Sigmoid colon (tissue), 7 donors: Measurements from ENCODE around the gene CYTH1. TPM values are rescaled to one million over a fixed set of nuclear protein-coding genes. Genes with fewer than 3 reads are reported as not detected.

ENCODE experiments used
- DNase-seq: peaks from one replicate; pipeline ENCODE4 v3.0.0-alpha.2; 2019
- H3K27ac ChIP-seq, 4 donors: fragments of 200-600 bp; sonication (generic); one replicate each; pipeline ENCODE4 v1.5.1; 2016 to 2019; ENCODE audit warnings: mild to moderate bottlenecking in 1 of 4
- H3K27me3 ChIP-seq, 3 donors: fragments of 200-600 bp; sonication (generic); one replicate each; pipeline ENCODE4 v1.5.1; 2019; ENCODE audit warnings: mild to moderate bottlenecking in 1 of 3
- H3K36me3 ChIP-seq, 4 donors: fragments of 200-600 bp; sonication (generic); one replicate each; pipeline ENCODE4 v1.5.1; 2016 to 2019
- H3K4me1 ChIP-seq, 4 donors: fragments of 200-600 bp; sonication (generic); one replicate each; pipeline ENCODE4 v1.5.1; 2017 to 2019
- H3K4me3 ChIP-seq, 4 donors: fragments of 200-600 bp; sonication (generic); one replicate each; pipeline ENCODE4 v1.5.1; 2017 to 2019; ENCODE audit warnings: mild to moderate bottlenecking in 2 of 4, moderate library complexity in 1 of 4
- H3K9me3 ChIP-seq, 4 donors: fragments of 200-600 bp in 3 of 4; sonication (generic) in 3 of 4; one replicate each; pipeline versions ENCODE4 v1.5.1 to v1.6.1; 2013 to 2019
- EP300 ChIP-seq, 4 donors: sonication (generic); formaldehyde crosslinking; IDR thresholded peaks; one replicate each; pipeline ENCODE4 v1.6.1; 2017; ENCODE audit warnings: antibody characterized with exemption in 4 of 4
- POLR2A ChIP-seq, 2 donors: fragments of 450-650 bp; IDR thresholded peaks; one replicate each; pipeline ENCODE4 v1.6.1; 2016; ENCODE audit warnings: antibody characterized with exemption in 2 of 2, mild to moderate bottlenecking in 2 of 2, moderate library complexity in 2 of 2
- POLR2AphosphoS5 ChIP-seq, 4 donors: sonication (generic); formaldehyde crosslinking; IDR thresholded peaks; one replicate each; pipeline ENCODE4 v1.6.1; 2017; ENCODE audit warnings: antibody characterized with exemption in 4 of 4
- WGBS, 2 donors: extraction: QIAGEN DNeasy Blood & Tissue Kit; methylation state at CpG; one replicate each; pipeline ENCODE4 v1.1.7; 2013; 5-methylcytosine and 5-hydroxymethylcytosine counted together
- intact Hi-C: fragments of 100-400 bp; cut with DNase I; formaldehyde crosslinking; loops from one replicate; pipeline ENCODE4 v1.15.1; 2023
- polyA plus RNA-seq, 3 donors: library from polyadenylated mRNA; stranded (reverse); fragments of 200-250 nt; gene quantifications; one replicate each; pipeline ENCODE4 v1.2.3, GENCODE V29; 2013
- total RNA-seq, 4 donors: library from RNA; depleted of rRNA; stranded (reverse); fragments of >200 nt; gene quantifications; one replicate each; pipeline ENCODE4 v1.1.0, GENCODE V29; 2016
- TF ChIP-seq, protein P1 (sequence below), 4 experiments: fragments of 450-650 bp in 3 of 4; fragments of 200-600 bp in 1 of 4; IDR thresholded peaks; one replicate each; pipeline ENCODE4 v1.5.1; 2016 to 2019; ENCODE audit warnings: antibody characterized with exemption in 4 of 4, mild to moderate bottlenecking in 3 of 4, moderate library complexity in 2 of 4
- donor health status: healthy with polysubstance abuse.
- donor health status: Bipolar disorder and iron deficiency.
- donor health status: healthy.

Gene CYTH1
- total and polyA plus RNA-seq, 7 donors: 26.7 to 83.8 (median 38.5) TPM

DNA sequence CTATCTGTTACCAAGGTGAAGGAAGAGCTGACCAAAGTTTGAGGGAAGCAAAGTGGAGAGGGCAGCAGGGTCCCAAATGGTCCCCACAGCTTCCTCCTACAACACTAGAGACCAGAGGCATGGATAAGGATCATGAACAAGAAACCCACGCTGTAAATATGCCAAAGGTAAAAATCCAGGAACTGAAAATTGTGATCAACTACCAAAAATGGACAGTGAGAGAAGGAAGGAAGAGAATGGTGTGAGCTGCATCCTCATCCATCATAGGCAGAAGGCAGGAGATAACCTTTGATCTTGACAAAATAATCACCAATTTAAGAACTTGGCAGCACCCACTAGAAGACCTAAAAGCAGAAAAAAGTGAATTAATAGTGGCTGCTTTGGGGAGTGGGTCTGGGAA lies 66.2 kb downstream of the CYTH1 start:
- Histone ChIP-seq H3K9me3 (no peaks in the 10 kb centered on the region), H3K4me1 (peaks cover 0 to 73% (median 48%) of the 10 kb centered on the region in 4 donors), H3K36me3 (no peaks in the 10 kb centered on the region), H3K27me3 (no peaks in the 10 kb centered on the region), H3K27ac (peak overlapping the region in 3 of 4 donors; percentile 11 to 82 (median 77)), H3K4me3 (no peak overlapping the region)
- DNase-seq: no peak
- WGBS, 2 donors: 45 to 47% methylated on average over 1 of the region's 1 CpG
- TF ChIP-seq, protein P1, sequence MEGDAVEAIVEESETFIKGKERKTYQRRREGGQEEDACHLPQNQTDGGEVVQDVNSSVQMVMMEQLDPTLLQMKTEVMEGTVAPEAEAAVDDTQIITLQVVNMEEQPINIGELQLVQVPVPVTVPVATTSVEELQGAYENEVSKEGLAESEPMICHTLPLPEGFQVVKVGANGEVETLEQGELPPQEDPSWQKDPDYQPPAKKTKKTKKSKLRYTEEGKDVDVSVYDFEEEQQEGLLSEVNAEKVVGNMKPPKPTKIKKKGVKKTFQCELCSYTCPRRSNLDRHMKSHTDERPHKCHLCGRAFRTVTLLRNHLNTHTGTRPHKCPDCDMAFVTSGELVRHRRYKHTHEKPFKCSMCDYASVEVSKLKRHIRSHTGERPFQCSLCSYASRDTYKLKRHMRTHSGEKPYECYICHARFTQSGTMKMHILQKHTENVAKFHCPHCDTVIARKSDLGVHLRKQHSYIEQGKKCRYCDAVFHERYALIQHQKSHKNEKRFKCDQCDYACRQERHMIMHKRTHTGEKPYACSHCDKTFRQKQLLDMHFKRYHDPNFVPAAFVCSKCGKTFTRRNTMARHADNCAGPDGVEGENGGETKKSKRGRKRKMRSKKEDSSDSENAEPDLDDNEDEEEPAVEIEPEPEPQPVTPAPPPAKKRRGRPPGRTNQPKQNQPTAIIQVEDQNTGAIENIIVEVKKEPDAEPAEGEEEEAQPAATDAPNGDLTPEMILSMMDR (IDR thresholded peaks at IDR 0.05): no peak
- no peak for TF ChIP-seq POLR2AphosphoS5 (IDR thresholded peaks at IDR 0.05)
- no peak for TF ChIP-seq POLR2A (IDR thresholded peaks at IDR 0.05)
- intact Hi-C loops: loop anchor here (5.0 kb wide), 1 partner anchor 66 kb away; the partner anchor contains the start of gene CYTH1

DNA sequence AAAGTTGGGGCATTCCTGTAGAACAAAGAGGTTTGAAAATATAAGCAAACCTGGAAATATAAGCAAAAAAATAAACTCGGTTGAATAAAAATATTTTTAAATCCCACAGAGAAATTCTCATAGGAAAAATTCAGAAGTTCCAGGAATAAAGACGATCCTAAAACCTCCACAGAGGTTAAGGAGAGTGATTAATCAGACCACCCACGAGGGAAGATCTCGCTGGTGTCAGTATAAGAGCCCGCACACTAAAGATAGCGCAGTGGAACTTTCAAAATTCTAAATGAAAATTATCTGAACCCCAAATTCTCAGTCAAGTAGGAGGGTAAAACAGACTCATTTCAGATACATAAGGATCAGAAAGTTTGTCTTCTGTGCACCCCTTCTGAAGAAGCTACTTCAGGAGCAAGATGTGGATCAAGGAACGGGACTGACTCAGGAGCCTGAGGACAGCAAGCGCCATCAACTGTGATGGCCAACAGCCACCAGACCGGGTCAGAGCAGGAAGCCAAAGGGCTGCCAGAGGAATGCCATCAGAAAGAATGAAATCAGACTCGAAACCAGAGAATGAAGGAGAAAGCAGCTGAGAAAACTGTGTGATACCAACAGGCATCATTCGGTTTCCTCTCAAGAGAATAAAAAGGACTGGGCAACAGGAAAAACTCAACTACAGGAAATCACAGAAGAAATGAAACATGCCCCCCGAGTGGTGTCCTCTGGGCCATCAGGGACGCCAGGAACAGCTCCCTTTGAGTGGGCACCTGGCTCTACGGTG lies 66.9 kb downstream of the CYTH1 start:
- TF ChIP-seq POLR2A (IDR thresholded peaks at IDR 0.05) (no peak), EP300 (IDR thresholded peaks at IDR 0.05) (no peak), POLR2AphosphoS5 (IDR thresholded peaks at IDR 0.05) (no peak)
- TF ChIP-seq, protein P1 (IDR thresholded peaks at IDR 0.05): no peak
- H3K4me3 ChIP-seq: no peak overlapping the region
- H3K27me3 ChIP-seq: no peaks in the 10 kb centered on the region
- H3K27ac ChIP-seq: peak overlapping the region in 3 of 4 donors; percentile 11 to 82 (median 77)
- peaks cover 0 to 71% (median 42%) of the 10 kb centered on the region in 4 donors for H3K4me1 ChIP-seq
- no peaks in the 10 kb centered on the region for H3K9me3 ChIP-seq
- H3K36me3 ChIP-seq: no peaks in the 10 kb centered on the region
- DNase-seq: no peak
- WGBS, 2 donors: 65 to 86% methylated on average over 14 of the region's 14 CpGs
- intact Hi-C loops: loop anchor here (5.0 kb wide), 1 partner anchor 67 kb away; the partner anchor contains the start of gene CYTH1

DNA sequence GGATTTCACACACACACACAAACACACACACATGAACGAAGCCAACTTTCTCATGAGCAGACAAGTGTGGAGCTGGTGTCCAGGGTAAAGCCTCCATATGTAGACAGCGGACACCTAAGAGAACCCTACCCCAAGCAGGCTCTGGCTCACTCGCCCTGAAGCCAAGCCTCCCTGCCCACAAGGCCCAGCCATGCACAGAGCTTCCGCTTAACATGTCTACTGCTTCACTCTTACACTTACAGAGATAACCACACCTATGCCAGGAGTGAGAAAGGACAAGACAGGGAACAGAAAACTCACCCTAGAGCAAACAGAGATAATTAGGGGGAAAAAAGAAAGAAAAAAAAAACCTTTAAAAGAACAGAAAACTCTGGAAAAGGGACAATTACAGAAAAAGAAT lies 67.5 kb downstream of the CYTH1 start:
- TF ChIP-seq POLR2AphosphoS5 (IDR thresholded peaks at IDR 0.05) (no peak), POLR2A (IDR thresholded peaks at IDR 0.05) (no peak), EP300 (IDR thresholded peaks at IDR 0.05) (no peak)
- TF ChIP-seq, protein P1 (IDR thresholded peaks at IDR 0.05): no peak
- Histone ChIP-seq H3K9me3 (no peaks in the 10 kb centered on the region), H3K36me3 (no peaks in the 10 kb centered on the region), H3K27ac (no peak overlapping the region), H3K4me3 (no peak overlapping the region), H3K27me3 (no peaks in the 10 kb centered on the region), H3K4me1 (peaks cover 0 to 72% (median 41%) of the 10 kb centered on the region in 4 donors)
- no peak for DNase-seq
- 89 to 96% methylated on average over 4 of the region's 4 CpGs for WGBS, 2 donors
- intact Hi-C loops: no loop called here

DNA sequence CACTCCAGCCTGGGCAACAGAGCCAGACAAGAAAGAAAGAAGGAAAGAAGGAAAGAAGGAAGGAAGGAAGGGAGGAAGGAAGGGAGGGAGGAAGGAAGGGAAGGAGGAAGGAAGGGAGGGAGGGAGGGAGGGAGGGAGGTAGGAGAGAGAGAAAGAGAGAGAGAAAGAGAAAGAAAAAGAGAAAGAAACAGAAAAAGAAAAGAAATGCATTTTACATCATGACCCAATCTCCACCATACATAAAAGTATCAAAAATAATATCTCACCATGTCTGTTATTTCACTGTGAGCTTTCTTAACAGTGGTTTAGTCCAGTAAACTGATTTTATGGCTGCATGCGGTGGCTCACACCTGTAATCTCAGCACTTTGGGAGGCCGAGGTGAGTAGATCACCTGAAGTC lies 70.0 kb downstream of the CYTH1 start:
- WGBS, 2 donors: 89 to 95% methylated on average over 2 of the region's 2 CpGs
- Histone ChIP-seq H3K4me1 (peaks cover 0 to 63% (median 30%) of the 10 kb centered on the region in 4 donors), H3K27me3 (no peaks in the 10 kb centered on the region), H3K4me3 (no peak overlapping the region), H3K9me3 (no peaks in the 10 kb centered on the region), H3K36me3 (peaks cover 0 to 6% (median 4%) of the 10 kb centered on the region in 4 donors), H3K27ac (no peak overlapping the region)
- DNase-seq: no peak
- TF ChIP-seq, protein P1 (IDR thresholded peaks at IDR 0.05): no peak
- TF ChIP-seq EP300 (IDR thresholded peaks at IDR 0.05) (no peak), POLR2AphosphoS5 (IDR thresholded peaks at IDR 0.05) (no peak), POLR2A (IDR thresholded peaks at IDR 0.05) (no peak)
- intact Hi-C loops: no loop called here
